ENCODE results near the gene SFI1.

SFI1 gene

DNA sequence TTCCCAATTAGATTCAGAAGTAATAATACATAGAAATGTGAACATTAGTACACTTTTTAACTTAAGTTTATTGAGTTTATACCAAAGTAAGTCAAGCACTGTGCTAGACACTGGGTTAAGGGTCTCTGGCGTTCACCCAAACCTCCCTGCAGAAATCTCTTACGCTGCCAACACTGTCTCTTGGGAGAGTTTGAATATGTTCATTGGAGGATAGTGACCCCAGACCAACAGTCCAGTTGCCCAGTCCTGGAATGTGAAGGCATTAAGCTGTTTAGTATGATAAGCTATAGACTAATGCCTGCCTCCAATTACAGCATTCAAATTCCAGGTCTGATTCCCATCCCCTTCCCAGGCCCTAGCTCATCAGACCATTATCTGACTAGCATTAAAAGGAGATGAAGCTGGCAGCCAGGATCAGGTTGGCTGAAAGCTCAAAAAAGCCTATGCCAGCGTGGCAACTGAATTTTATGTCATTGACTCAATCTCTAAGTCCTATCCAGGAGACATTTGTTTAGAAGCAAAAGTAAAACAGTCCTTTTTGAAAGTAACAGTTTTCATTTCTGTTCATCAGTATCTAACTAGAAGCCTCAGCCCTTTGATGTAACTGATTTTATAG lies 77.8 kb downstream of the SFI1 start:
- Histone ChIP-seq H3K4me2 (ENCODE audit: insufficient read depth, low read length) (no peak overlapping the region), H4K20me1 (ENCODE audit: insufficient read depth, low read length) (no peaks in the 10 kb centered on the region), H3K27me3 (ENCODE audit: insufficient read depth, low read length, poor library complexity) (no peaks in the 10 kb centered on the region), H3K36me3 (ENCODE audit: insufficient read depth, low read length) (peaks cover 66% of the 10 kb centered on the region), H3K79me2 (ENCODE audit: insufficient read depth, low read length) (no peaks in the 10 kb centered on the region), H3K27ac (ENCODE audit: low read length) (no peak overlapping the region), H3K4me3 (ENCODE audit: low read depth in 1 of 2, low read length in 2 of 2) (no peak overlapping the region), H3K9ac (ENCODE audit: low read depth, low read length) (no peak overlapping the region), H3K4me1 (ENCODE audit: insufficient read depth, low read length) (no peaks in the 10 kb centered on the region), H3K9me3 (ENCODE audit: insufficient read depth, low read length, severe bottlenecking) (no peaks in the 10 kb centered on the region), H2AFZ (ENCODE audit: low read depth, low read length) (no peak overlapping the region)
- ATAC-seq (ENCODE audit: insufficient read depth, low read depth) (no peak), DNase-seq (no peak)
- TF ChIP-seq, protein P1, sequence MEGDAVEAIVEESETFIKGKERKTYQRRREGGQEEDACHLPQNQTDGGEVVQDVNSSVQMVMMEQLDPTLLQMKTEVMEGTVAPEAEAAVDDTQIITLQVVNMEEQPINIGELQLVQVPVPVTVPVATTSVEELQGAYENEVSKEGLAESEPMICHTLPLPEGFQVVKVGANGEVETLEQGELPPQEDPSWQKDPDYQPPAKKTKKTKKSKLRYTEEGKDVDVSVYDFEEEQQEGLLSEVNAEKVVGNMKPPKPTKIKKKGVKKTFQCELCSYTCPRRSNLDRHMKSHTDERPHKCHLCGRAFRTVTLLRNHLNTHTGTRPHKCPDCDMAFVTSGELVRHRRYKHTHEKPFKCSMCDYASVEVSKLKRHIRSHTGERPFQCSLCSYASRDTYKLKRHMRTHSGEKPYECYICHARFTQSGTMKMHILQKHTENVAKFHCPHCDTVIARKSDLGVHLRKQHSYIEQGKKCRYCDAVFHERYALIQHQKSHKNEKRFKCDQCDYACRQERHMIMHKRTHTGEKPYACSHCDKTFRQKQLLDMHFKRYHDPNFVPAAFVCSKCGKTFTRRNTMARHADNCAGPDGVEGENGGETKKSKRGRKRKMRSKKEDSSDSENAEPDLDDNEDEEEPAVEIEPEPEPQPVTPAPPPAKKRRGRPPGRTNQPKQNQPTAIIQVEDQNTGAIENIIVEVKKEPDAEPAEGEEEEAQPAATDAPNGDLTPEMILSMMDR (IDR thresholded peaks at IDR 0.05; ENCODE audit: borderline replicate concordance, extremely low read depth, low read length, poor library complexity, severe bottlenecking) = no peak

DNA sequence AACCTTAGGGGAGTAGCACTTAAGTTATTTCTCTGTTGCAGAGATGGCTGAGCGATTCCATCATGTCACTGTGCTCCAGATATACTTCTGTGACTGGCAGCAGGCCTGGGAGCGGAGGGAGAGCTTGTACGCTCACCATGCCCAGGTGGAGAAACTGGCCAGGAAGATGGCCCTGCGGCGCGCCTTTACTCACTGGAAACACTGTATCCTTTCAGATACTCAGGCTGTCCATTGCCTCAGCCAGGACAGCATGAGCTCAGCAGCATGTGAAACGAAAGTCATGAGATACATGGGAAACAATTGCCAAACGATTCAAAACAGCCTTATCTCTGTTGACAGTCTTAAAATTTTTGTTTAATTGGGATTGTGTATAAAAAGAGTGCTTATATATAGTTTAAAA lies 78.9 kb downstream of the SFI1 start:
- no peak overlapping the region for H3K27ac ChIP-seq (ENCODE audit: low read length)
- ATAC-seq (ENCODE audit: insufficient read depth, low read depth) (no peak), DNase-seq (no peak)
- H3K9me3 ChIP-seq (ENCODE audit: insufficient read depth, low read length, severe bottlenecking) = no peaks in the 10 kb centered on the region
- TF ChIP-seq, protein P1 (IDR thresholded peaks at IDR 0.05; ENCODE audit: borderline replicate concordance, extremely low read depth, low read length, poor library complexity, severe bottlenecking) = no peak
- no peak for TF ChIP-seq EZH2 (IDR thresholded peaks at IDR 0.05; ENCODE audit: borderline replicate concordance, low read depth, low read length, severe bottlenecking)
- H4K20me1 ChIP-seq (ENCODE audit: insufficient read depth, low read length) = no peaks in the 10 kb centered on the region
- no peaks in the 10 kb centered on the region for H3K27me3 ChIP-seq (ENCODE audit: insufficient read depth, low read length, poor library complexity)
- peaks cover 73% of the 10 kb centered on the region for H3K36me3 ChIP-seq (ENCODE audit: insufficient read depth, low read length)
- no peak overlapping the region for H3K9ac ChIP-seq (ENCODE audit: low read depth, low read length)
- no peaks in the 10 kb centered on the region for H3K79me2 ChIP-seq (ENCODE audit: insufficient read depth, low read length)
- no peak overlapping the region for H2AFZ ChIP-seq (ENCODE audit: low read depth, low read length)
- H3K4me1 ChIP-seq (ENCODE audit: insufficient read depth, low read length) = no peaks in the 10 kb centered on the region
- no peak overlapping the region for H3K4me3 ChIP-seq (ENCODE audit: low read depth in 1 of 2, low read length in 2 of 2)
- no peak overlapping the region for H3K4me2 ChIP-seq (ENCODE audit: insufficient read depth, low read length)

DNA sequence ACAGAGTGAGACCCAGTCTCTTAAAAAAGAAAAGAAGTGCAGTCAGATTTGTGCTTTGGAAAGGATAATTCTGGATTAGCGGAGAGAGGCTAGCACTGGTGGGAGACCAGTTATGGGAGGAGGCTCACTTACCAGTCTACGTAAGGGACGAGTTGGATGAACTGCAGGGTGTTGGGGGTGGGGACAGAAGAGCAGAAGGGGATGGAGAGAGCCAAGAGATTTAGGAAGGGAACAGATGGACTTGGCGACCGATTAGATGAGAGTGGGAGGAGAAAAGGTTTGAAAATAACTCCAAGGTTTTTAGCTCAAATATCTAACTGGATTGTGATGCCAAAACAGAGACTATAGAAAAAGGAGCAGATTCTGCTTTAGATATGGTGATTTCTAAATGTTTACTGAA lies 81.4 kb downstream of the SFI1 start:
- Histone ChIP-seq H3K4me2 (ENCODE audit: insufficient read depth, low read length) (no peak overlapping the region), H3K36me3 (ENCODE audit: insufficient read depth, low read length) (peaks cover 66% of the 10 kb centered on the region), H3K27me3 (ENCODE audit: insufficient read depth, low read length, poor library complexity) (no peaks in the 10 kb centered on the region), H3K4me3 (ENCODE audit: low read depth in 1 of 2, low read length in 2 of 2) (no peak overlapping the region), H3K27ac (ENCODE audit: low read length) (no peak overlapping the region), H4K20me1 (ENCODE audit: insufficient read depth, low read length) (no peaks in the 10 kb centered on the region), H3K9ac (ENCODE audit: low read depth, low read length) (no peak overlapping the region), H2AFZ (ENCODE audit: low read depth, low read length) (no peak overlapping the region), H3K79me2 (ENCODE audit: insufficient read depth, low read length) (no peaks in the 10 kb centered on the region), H3K9me3 (ENCODE audit: insufficient read depth, low read length, severe bottlenecking) (no peaks in the 10 kb centered on the region), H3K4me1 (ENCODE audit: insufficient read depth, low read length) (no peaks in the 10 kb centered on the region)
- TF ChIP-seq, protein P1 (IDR thresholded peaks at IDR 0.05; ENCODE audit: borderline replicate concordance, extremely low read depth, low read length, poor library complexity, severe bottlenecking) = no peak
- TF ChIP-seq EZH2 (IDR thresholded peaks at IDR 0.05; ENCODE audit: borderline replicate concordance, low read depth, low read length, severe bottlenecking) = no peak
- DNase-seq (no peak), ATAC-seq (ENCODE audit: insufficient read depth, low read depth) (no peak)

DNA sequence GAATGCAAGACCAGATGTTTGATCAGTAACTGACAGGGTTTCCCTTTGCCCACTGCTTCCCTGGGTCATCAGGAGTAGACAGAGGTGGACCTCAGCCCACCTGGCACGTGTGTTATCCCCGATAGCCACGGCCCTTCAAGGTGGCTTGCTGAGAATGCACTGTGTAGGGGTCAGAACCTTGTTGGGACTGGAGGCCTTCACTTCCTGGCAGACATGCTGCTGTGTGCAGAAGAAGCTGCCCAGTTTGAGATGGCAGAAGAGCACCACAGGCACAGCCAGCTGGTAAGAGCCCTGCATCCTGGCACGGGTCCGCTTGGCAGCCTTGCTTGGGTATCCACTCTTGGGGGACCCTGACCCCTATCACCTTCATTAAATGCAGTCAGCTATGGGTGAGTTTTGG lies 81.8 kb downstream of the SFI1 start:
- Histone ChIP-seq H3K9ac (ENCODE audit: low read depth, low read length) (no peak overlapping the region), H3K27ac (ENCODE audit: low read length) (no peak overlapping the region), H3K9me3 (ENCODE audit: insufficient read depth, low read length, severe bottlenecking) (no peaks in the 10 kb centered on the region), H3K4me1 (ENCODE audit: insufficient read depth, low read length) (no peaks in the 10 kb centered on the region), H4K20me1 (ENCODE audit: insufficient read depth, low read length) (no peaks in the 10 kb centered on the region), H3K4me2 (ENCODE audit: insufficient read depth, low read length) (no peak overlapping the region), H3K4me3 (ENCODE audit: low read depth in 1 of 2, low read length in 2 of 2) (no peak overlapping the region), H2AFZ (ENCODE audit: low read depth, low read length) (no peak overlapping the region), H3K36me3 (ENCODE audit: insufficient read depth, low read length) (peaks cover 61% of the 10 kb centered on the region), H3K27me3 (ENCODE audit: insufficient read depth, low read length, poor library complexity) (no peaks in the 10 kb centered on the region), H3K79me2 (ENCODE audit: insufficient read depth, low read length) (no peaks in the 10 kb centered on the region)
- DNase-seq = no peak
- ATAC-seq (ENCODE audit: insufficient read depth, low read depth) = no peak
- TF ChIP-seq, protein P1 (IDR thresholded peaks at IDR 0.05; ENCODE audit: borderline replicate concordance, extremely low read depth, low read length, poor library complexity, severe bottlenecking) = no peak
- no peak for TF ChIP-seq EZH2 (IDR thresholded peaks at IDR 0.05; ENCODE audit: borderline replicate concordance, low read depth, low read length, severe bottlenecking)

Measured in DND-41 (cell line).